ENCODE results near the gene C1QTNF5.

GRCh38 chr11:119384332-119384731, 43.6 kb upstream of the C1QTNF5 start:
- TF ChIP-seq SP1 (IDR thresholded peaks at IDR 0.05) = no peak
- TF ChIP-seq ARNT (IDR thresholded peaks at IDR 0.05) = no peak
- TF ChIP-seq BHLHE40 (IDR thresholded peaks at IDR 0.05; ENCODE audit: borderline replicate concordance) = no peak
- no peak for TF ChIP-seq ELF4 (IDR thresholded peaks at IDR 0.05)
- no peak for TF ChIP-seq TARDBP (IDR thresholded peaks at IDR 0.05)
- no peak for TF ChIP-seq SUZ12 (IDR thresholded peaks at IDR 0.05)
- no peak for TF ChIP-seq LEF1 (IDR thresholded peaks at IDR 0.05; ENCODE audit: borderline replicate concordance)
- TF ChIP-seq FOXK2 (IDR thresholded peaks at IDR 0.05) = no peak

Measured in HEK293T (cell line).